Left hindlimb (tissue), 1 donor: Measurements from ENCODE around the gene PLEKHN1.

ENCODE experiments used
- DNase-seq: peaks from one replicate; pipeline ENCODE4 v3.0.0-alpha.2; 2018

The PLEKHN1 gene

DNA sequence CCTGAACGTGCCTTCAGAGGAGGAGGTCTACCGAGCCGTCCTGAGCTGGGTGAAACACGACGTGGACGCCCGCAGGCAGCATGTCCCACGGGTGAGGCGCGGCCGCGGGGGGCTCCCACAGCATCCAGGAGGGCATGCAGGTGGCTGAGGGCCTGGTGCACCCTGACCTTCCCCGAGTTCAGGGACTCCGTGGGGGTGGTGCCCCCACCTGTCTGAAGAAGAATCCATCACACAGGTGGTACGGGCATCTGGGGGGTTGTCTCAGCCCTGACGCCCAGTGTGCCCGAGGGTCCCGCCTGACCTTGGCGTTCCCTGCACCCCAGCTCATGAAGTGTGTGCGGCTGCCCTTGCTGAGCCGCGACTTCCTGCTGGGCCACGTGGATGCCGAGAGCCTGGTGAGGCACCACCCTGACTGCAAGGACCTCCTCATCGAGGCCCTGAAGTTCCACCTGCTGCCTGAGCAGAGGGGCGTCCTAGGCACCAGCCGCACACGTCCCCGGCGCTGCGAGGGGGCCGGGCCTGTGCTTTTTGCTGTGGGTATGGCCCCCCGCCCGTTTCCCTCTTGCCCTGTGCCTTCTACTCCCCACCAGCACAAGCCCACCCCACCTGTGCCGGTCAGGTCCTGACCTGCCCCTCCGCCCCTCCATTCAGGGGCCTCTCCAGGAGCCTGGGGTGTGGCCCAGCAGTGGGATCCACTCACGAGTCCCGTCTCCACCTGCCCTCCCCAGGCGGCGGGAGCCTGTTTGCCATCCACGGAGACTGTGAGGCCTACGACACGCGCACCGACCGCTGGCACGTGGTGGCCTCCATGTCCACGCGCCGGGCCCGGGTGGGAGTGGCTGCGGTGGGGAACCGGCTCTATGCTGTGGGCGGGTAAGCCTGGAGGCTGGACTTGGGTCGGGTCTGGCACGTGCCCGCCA, 3.6 kb upstream of the PLEKHN1 start:
- DNase-seq, result no peak

DNA sequence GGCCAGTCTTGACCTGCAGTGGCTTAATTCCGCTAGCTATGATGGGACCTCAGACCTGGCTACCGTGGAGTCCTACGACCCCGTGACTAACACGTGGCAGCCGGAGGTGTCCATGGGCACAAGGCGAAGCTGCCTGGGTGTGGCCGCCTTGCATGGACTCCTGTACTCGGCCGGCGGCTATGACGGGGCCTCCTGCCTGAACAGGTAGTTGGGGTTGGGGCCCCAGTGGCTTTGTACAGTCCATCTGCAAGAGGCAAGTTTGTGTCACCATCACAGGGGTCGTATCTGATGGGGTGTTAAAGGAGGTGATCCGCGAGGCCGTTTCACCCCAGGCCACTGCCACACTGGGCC, 3.0 kb upstream of the PLEKHN1 start:
- no peak for DNase-seq

DNA sequence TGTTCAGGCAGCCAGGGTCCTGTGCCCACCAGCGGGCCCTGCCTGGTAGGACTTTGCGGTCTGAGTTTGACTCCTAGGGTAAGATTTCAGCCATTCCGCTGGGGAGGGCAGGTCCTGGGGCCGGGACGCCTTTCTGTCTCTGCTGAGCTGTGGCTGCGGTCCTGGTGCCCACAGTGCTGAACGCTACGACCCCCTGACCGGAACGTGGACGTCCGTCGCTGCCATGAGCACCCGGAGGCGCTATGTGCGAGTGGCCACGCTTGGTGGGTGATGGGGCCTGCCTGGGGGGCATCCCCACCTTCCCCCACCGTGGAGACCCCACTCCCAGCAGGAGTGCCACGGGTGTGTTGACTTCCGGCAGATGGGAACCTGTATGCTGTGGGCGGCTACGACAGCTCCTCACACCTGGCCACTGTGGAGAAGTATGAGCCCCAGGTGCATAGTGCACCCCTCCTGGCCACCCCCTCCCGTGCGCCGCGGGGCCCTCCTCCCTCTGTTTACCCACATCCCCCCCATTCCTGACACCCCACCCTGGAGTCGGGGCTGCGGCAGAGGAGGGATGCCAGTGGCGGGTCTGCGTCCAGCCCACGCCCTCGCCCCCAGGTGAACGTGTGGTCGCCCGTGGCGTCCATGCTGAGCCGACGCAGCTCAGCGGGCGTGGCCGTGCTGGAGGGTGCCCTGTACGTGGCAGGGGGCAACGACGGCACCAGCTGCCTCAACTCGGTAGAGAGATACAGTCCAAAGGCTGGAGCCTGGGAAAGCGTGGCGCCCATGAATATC, 2.3 kb upstream of the PLEKHN1 start:
- DNase-seq, result no peak

DNA sequence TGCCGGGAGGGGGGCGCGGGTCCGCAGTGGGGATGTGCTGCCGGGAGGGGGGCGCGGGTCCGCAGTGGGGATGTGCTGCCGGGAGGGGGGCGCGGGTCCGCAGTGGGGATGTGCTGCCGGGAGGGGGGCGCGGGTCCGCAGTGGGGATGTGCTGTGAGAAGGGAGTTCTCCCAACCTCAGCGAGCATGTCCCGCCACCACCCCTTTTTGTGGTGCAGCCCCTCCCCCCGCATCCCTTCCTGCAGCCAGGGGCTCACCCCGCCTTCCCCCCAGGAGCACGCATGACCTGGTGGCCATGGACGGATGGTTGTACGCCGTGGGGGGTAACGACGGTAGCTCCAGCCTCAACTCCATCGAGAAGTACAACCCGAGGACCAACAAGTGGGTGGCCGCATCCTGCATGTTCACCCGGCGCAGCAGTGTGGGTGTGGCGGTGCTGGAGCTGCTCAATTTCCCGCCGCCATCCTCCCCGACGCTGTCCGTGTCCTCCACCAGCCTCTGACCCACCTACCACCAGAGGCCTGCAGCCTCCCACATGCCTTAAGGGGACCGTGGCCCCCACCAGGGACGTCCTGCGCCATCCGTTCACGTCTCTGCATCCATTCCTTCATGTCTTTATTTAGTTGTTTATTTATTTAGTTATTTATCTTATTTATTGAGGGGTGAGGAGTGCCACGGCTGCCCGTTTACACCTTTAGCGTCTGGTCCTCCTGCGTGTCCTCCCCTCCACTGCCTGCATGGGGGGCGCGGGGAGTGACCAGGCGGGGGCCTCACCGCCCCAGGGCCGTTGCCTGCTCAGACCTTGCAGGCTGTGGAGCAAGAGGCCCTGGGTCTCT, 1.4 kb upstream of the PLEKHN1 start:
- DNase-seq, result no peak

DNA sequence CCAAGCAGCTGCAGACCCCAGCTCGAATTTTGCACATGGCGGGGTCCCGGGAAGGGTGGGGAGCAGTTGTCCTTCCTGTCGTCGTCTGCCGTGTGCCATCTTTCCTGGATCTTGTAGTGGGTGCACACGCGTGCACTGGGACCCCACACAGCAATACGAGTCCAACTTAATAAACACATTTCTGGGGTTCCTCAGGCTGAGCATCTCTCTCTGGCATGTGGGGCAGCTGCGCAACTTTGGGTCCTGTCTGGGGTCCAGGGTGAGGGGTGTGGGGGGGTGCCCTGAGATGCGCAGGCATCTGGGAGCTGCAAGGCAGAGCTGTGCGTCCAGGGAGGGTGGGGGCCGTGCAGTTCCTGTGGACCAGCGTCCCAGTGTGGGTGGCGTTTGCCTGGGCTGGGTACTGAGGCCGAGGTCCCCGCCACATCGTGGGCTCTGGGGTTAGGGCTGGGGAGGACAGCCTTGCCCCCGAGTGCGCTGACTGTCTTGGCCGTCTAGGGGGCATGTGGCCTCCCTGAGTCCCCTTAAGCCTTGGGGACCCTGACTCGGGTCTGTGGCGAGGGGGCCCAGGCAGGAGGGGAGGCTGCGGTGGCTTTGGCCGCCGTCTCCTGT, 652 bp upstream of the PLEKHN1 start:
- no peak for DNase-seq

DNA sequence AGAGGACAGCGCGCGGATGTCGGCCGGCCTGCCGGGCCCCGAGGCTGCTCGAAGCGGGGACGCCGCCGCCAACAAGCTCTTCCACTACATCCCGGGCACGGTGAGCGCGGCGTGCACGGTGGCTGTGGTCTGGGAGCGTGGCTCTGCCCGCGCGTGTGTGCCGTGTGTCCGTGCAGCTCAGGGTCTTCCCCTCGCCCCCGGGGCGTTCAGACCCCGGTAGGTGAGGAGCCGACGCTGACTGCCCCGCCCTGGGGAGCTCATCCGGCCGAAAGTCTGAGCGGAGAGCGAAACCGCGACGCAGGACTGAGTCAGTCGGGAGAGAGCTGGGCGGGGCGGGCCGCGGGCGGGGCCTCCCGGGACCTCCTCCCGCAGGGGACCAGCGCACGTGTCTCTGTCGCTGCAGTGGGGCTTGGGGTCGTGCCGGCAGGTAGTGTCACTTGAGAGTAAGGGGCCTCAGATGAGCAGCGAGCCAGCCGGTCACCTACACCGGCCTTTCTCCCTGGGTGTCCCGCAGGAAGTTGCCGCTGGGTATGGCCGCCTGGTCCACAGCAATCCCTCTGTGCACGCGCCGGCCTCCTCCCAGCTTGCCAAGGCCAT, 520 bp downstream of the PLEKHN1 start:
- no peak for DNase-seq

DNA sequence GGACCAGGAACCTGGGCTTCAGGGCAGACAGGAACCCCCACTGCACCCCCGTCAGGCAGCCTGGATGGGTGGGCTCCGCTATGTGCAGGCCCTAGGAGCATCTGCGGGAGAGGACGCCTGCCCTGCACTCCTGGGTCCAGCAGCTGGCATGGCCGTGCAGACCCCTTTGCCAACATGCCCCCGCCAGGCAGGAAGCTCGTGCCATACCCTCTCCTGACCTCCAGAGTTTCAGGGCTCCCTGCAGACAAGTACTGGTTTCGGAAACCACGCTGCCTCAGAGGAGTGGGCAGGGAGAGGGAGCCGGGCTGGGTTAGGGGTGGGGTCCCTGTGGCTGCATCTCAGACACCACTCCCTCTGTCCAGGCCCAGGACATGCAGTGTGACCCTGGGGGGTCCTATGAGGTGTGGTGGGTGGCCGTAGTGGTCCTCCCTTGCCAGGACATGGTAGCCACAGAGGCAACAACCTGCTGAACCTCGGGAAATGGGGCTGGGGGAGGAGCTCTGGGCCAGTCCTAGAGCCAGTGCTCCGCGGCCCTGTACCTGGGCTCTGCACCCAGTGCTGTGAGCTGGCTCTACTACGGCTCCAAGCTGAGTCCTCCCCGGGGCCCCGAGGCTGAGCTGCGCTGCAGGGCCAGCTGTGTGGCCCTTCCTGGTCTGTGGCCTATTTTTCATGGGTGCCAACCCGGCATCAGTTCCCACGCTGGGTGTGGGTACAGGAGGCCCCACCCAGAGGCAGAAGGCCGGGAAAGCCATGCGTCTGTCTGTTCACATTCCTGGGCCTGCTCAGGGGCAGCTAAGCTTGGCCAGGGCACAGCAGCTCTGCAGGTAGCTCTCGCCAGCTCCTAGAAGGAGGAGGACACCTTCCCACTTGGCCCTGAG, 1.4 kb downstream of the PLEKHN1 start:
- no peak for DNase-seq

DNA sequence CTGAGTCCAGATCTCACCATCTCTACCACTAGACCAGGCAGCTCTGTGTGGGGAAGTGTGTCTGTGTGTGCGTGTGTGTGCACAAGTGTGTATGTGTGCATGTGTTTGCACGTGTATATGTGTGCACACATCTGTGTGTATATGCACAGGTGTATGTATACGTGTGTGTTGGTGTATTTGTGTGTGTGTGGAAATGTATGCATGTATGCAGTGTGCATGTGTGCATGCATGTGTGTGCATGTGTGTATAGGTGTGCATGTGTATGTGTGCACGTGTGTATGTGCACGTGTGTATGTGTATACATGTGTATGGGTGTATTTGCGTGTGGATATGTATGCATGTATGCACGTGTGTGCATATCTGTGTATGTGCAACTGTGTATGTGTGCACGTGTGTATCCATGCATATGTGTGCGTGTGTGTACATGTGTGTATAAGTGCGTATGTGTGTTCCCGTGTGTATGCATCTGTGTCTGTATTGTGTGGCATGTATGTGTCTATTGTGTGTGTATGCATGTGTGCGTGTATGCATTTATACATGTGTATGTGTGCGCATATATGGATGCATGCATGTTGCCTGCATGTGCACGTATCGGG, 3.1 kb downstream of the PLEKHN1 start:
- DNase-seq, result no peak

DNA sequence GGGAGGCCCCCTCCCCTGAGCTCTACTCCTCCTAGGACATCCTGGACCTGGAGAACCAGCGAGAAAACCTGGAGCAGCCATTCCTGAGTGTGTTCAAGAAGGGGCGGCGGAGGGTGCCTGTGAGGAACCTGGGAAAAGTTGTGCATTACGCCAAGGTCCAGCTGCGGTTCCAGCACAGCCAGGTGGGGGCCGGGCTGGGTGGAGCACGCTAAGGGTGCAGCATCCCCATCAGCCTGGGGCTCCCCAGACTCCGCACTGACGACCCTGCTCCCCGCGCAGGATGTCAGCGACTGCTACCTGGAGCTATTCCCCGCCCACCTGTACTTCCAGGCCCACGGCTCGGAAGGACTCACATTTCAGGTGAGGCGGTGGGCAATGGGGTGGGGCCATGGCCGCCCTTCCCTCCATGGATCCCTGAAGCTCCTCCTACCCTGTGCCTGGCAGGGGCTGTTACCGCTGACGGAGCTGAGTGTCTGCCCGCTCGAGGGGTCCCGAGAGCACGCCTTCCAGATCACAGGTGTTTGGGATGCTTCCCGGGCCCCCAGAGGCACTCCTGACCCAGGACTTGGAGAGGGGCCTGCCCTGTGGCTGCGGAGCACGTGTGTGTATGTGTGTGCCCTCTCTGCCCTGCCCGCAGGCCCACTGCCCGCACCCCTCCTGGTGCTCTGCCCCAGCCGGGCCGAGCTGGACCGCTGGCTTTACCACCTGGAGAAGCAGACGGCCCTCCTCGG, 4.1 kb downstream of the PLEKHN1 start:
- DNase-seq, result no peak

DNA sequence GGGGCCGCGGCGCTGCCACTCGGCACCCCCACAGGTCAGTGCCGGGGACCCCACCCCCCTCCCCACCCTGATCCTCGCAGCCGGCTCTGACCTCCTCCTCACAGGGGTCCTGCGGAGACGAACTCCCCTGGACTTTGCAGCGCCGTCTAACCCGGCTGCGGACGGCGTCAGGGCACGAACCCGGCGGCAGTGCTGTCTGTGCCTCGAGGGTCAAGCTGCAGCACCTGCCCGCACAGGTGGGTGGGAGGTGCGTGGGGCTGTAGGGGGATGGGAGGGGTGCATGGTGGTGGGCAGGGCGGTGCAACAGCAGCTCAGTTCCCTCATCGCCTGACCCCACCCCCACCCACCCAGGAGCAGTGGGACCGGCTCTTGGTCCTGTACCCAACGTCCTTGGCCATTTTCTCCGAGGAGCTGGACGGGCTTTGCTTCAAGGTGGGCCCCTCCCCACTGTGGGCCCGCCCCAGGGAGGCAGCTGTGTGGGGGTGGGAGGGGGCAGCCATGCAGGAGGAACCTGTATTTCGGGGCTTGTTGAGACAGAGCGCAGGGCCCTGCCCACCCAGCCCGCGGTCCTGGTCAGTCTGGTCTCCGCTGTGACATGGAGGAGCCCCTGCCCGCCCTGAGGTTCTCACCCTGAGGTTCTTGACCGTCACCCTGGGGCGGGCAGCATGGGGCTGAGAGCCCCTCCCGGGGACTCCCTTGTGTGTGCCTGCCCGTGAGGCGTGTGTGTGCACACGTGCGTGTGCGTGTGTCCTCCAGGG, 4.9 kb downstream of the PLEKHN1 start:
- DNase-seq, result no peak

DNA sequence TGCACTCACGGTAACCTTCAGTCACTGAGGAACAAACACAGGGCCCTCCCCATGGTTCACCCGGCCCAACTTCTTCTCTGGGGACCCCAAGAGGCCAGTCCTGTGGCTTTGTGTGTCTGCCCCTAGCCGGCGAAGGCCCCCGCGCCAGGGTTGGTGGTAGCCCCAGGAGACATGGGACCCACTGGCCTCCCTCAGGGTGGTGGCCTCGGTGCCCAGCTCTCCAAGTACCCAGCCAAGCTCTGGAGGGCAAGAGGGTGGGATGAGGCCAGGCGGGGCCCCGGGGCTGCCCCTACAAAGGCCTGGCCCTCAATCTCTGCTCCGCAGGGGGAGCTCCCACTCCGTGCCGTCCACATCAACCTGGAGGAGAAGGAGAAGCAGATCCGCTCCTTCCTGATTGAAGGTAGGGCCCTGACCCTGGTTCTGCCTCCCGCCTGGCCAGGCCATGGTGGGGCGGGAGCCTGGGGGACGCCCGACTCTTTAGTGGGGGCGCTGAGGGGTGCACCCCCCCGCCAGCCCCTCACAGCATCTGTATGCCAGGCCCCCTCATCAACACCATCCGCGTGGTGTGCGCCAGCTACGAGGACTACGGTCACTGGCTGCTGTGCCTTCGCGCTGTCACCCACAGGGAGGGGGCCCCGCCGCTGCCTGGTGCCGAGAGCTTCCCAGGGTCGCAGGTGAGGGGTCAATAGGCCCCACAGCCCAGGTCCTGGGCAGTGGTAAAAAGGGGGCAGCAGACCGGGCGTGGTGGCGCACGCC, 5.6 kb downstream of the PLEKHN1 start:
- DNase-seq, result no peak

DNA sequence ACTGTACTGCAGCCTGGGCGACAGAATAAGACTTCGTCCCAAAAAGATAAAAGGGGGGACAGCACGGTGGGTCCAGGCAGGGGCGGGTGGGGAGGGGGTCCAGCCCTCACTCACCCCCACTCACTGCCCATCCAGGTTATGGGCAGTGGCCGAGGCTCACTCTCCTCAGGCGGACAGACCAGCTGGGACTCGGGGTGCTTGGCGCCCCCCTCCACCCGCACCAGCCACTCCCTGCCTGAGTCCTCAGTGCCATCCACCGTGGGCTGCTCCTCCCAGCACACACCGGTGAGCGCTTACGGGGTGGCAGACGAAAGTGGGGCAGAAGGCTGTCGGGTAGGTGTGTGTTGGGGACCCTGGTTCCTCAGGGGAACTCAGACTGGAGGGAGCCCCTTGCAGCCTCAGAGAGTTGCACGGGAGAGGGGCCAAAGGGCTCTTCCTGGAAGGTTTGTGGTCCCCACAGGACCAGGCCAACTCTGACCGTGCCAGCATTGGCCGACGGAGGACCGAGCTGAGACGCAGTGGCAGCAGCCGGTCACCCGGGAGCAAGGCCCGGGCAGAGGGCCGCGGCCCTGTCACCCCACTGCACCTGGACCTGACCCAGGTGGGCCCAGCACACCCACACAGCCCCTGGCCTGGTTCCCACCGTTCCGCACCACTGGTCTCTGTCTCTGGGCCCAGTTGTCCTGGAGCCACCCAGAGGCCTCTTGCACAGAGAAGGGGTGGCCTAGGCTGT, 6.6 kb downstream of the PLEKHN1 start:
- no peak for DNase-seq

DNA sequence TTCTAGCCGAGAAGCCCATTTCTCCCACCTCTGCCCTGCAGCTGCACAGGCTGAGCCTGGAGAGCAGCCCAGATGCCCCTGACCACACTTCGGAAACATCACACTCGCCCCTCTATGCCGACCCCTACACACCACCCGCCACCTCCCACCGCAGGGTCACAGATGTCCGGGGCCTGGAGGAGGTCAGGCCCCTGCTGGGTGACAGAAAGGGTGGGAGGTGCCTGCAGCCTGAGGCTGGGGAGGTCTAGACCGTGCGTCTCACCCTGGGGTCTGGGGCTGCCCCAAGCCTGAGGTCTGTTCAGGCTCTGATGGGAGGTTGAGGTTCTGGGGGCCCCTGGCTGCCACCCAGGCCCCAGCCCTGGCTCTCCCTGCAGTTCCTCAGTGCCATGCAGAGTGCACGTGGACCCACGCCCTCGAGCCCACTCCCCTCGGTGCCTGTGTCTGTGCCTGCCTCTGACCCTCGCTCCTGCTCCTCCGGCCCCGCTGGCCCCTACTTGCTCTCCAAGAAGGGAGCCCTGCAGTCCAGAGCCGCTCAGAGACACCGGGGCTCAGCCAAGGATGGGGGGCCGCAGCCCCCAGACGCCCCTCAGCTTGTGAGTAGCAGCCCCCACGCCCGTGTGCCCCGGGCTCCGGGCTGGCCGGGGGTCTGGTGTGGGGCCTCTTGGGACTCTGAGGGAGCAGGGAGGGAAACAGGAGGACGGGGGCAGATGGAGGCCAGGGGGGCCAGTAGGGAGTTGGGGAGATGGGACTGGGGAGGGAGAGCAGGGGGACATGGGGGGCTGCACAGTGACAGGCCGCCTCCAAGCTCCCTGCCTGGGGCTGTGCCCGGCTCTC, 7.4 kb downstream of the PLEKHN1 start:
- DNase-seq, result no peak

DNA sequence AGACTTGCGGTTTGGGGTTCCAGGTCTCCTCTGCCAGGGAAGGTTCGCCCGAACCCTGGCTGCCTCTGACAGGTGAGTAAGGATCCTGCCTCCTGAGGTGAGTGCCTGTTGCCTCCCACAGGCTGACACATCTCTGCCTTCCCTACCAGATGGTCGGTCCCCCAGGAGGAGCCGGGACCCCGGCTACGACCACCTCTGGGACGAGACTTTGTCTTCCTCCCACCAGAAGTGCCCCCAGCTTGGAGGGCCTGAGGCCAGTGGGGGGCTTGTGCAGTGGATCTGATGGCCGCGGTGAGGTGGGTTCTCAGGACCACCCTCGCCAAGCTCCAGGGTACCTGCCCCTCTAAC, 8.0 kb downstream of the PLEKHN1 start:
- no peak for DNase-seq

DNA sequence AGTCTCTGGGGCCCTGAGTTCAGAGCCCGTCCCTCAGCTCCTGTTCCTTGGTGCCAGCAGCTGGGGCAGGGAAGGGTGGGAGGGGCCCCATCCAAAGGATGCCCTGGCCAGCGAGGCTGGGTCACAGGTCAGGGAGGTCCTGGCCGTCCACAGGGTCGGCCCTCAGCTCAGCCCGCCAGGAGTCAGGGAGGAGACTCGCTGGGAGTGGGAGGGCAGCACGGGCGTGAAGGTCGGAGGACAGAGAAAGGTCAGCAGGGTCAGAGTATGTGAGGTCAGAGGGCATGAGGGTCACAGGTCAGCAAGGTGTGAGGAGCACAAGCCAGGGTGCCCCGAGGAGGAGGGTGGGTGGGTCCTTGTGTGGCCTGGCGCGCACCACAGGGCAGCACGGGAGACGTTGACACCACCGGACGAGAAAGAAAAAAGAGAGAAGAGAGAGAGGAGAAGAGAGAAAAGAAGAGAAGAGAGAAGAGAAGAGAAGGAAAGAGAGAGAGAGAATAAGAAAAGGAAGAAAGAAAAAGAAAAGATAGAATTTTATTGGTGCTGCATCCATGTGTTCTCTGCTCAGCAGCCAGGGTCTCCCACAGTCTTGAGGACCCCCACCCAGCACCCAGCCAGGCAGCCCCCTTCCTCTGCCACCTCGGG, 8.5 kb downstream of the PLEKHN1 start:
- no peak for DNase-seq

DNA sequence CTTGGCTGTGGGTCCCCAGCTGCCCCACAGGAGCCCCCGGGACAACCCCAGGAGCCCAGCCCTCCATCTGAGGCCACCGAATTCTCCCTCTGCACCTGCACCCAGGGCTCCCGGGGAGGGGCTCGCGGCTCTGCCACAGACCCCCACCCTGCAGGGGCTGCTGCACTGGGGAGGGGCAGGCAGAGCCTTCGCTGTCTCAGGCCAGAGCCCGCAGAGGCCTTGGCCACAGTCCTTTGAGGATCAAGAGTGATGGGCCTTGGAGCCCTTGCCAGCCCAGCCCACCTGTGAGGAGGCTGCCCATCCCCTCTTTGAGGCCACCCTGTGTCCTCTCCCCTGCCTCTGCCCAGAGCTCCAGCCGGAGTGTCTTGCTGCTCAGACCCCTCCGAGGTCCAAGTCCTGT, 9.1 kb downstream of the PLEKHN1 start:
- DNase-seq, result no peak
